ENCODE data around the gene MST1R.

- TF ChIP-seq ZNF274 (IDR thresholded peaks at IDR 0.05; ENCODE audit: low read depth, low read length) (no peak), YY1 (IDR thresholded peaks at IDR 0.05; ENCODE audit: insufficient read depth, insufficient read length) (no peak)
Observed at GRCh38 chr3:49930168-49930690, 26.6 kb upstream of the MST1R start.
